Activated T-helper 1 cell treated with anti-CD3 and anti-CD28 coated beads, Interleukin-12 subunit alpha, Interleukin-12 subunit beta, Interleukin-2, Interleukin-4 antibody, amounts not matched to agents 30 ng/mL and 10 ng/mL and 1 ng/mL, durations not matched to agents 14 hours and 24 hours and 36 hours (primary cell): ENCODE measurements around the gene CCT4. TPM values are rescaled to one million over a fixed set of nuclear protein-coding genes. Genes with fewer than 3 reads are reported as not detected.
"Not testable (repeated sequence)": the region's sequence is repeated elsewhere in the genome, so short reads cannot be mapped to it uniquely, and the experiment has no call there.

Source experiments
- DNase-seq: peaks from one replicate; pipeline ENCODE4 v3.0.0; 2021; ENCODE audit warnings: low spot score
- H3K27ac Mint-ChIP-seq: one replicate; pipeline ENCODE4 v1.8.0; 2021; ENCODE audit warnings: mild to moderate bottlenecking, mixed read lengths
- H3K27me3 Mint-ChIP-seq: one replicate; pipeline ENCODE4 v1.8.0; 2022; ENCODE audit warnings: mild to moderate bottlenecking, moderate library complexity, mixed read lengths; ENCODE audit not compliant: insufficient read depth
- H3K36me3 Mint-ChIP-seq: one replicate; pipeline ENCODE4 v1.8.0; 2021; ENCODE audit warnings: low read depth, mixed read lengths
- H3K4me1 Mint-ChIP-seq: one replicate; pipeline ENCODE4 v1.8.0; 2021; ENCODE audit warnings: low read depth, mixed read lengths
- H3K4me3 Mint-ChIP-seq: one replicate; pipeline ENCODE4 v1.8.0; 2021; ENCODE audit warnings: mild to moderate bottlenecking, moderate library complexity, mixed read lengths
- H3K9me3 Mint-ChIP-seq: one replicate; pipeline ENCODE4 v1.8.0; 2021; ENCODE audit warnings: mixed read lengths
- intact Hi-C: fragments of 100-400 bp; cut with micrococcal nuclease; formaldehyde crosslinking; loops from one replicate; pipeline ENCODE4 v1.15.1; 2024
- total RNA-seq: library from RNA; stranded (reverse); gene quantifications from 2 replicates; pipeline ENCODE4 v1.2.3, GENCODE V29; 2022

CCT4 gene
- total RNA-seq, 1 donor from 2014 or later = 354 TPM

DNA sequence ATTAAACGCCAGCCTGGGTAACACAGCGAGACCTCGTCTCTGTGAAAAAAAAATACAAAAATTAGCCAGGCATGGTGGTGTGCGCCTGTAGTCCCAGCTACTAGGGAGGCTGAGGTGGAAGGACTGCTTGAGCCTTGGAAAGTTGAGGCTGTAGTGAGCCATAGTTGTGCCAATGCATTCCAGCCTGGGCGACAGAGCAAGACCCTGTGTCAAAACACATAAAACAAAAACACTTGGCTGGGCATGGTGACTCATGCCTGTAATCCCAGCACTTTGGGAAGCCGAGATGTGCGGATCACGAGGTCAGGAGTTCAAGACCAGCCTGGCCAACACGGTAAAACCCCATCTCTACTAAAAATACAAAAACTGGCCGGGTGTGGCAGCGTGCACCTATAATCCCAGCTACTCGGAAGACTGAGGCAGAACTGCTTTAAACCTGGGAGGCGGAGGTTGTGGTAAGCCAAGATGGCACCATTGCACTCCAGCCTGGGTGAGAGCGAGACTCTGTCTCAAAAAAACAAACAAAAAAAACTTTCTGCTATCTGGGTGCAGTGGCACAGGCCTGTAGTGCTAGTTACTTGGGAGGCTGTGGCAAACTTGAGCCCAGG lies 21.9 kb downstream of the CCT4 start:
- H3K27me3 Mint-ChIP-seq, H3K4me1 Mint-ChIP-seq, H3K4me3 Mint-ChIP-seq, intact Hi-C loops, DNase-seq, H3K27ac Mint-ChIP-seq, H3K9me3 Mint-ChIP-seq: not testable (repeated sequence)
- H3K36me3 Mint-ChIP-seq = peaks cover 48% of the 10 kb centered on the region

DNA sequence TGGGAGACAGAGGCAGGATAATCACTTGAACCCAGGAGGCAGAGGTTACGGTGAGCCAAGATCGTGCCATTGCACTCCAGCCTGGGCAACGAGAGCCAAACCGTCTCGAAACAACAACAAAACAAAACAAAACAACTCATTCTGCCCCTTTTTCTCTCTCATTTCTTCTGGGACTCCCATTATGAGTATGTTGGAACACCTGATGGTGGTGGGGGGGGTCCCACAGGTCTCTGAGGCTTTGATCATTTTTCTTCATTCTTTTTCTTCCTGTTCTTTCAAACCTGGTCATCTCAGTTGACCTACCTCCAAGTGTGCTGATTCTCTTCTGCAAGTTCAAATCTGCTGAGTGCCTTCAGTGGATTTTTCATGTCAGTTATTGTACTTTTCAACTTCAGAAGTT lies 26.4 kb downstream of the CCT4 start:
- Mint-ChIP-seq H3K27ac (no peak overlapping the region), H3K4me3 (no peak overlapping the region), H3K27me3 (no peaks in the 10 kb centered on the region)

DNA sequence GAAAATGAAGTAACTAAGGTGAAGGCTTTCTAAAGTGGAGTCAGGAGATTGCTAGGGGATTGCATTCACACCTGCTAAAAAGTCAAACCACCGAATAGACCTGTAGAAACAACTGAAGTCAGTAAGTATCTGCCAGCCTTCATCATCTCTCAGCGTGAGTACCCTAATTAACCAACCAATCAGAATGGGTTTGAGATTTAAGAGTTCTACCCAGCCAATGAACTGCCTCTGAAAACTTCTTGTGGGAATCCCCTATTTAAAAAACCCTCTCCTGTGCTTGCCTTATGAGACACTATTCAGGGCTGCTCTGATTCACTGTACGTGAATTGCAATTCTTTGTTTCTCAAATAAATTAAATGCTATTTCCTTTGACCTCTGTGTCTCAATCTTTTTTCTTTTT lies 31.2 kb downstream of the CCT4 start:
- peak overlapping the region; percentile 12 for H3K4me3 Mint-ChIP-seq
- H3K36me3 Mint-ChIP-seq = peaks cover 12% of the 10 kb centered on the region
- intact Hi-C loops = loop anchor here (10.0 kb wide), 2 partner anchors 1052 to 1102 kb away; partner anchors contain the start of gene PAPOLG
- no peaks in the 10 kb centered on the region for H3K9me3 Mint-ChIP-seq
- H3K27ac Mint-ChIP-seq = no peak overlapping the region
- no peaks in the 10 kb centered on the region for H3K27me3 Mint-ChIP-seq
- DNase-seq = no peak
- peaks cover 23% of the 10 kb centered on the region for H3K4me1 Mint-ChIP-seq

More for the DNA sequence above, 26.4 kb downstream of the CCT4 start:
- DNase-seq = no peak
- intact Hi-C loops = no loop called here
- peaks cover 2% of the 10 kb centered on the region for H3K4me1 Mint-ChIP-seq
- peaks cover 30% of the 10 kb centered on the region for H3K36me3 Mint-ChIP-seq
- H3K9me3 Mint-ChIP-seq = no peaks in the 10 kb centered on the region

DNA sequence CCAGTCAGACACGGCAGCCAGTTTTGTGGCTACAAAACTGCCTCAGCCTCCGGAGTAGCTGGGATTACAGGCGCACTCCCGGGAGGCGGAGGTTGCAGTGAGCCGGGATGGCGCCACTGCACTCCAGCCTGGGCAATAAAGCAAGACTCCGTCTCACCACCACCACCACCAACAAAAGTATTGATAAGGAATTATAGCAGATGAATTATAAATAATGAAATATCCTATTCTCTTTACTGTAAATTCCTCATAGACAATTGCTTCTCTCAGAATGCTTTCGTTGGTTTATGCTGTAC lies 33.2 kb downstream of the CCT4 start:
- H3K27me3 Mint-ChIP-seq = no peaks in the 10 kb centered on the region
- H3K9me3 Mint-ChIP-seq = no peaks in the 10 kb centered on the region
- no peak for DNase-seq
- H3K36me3 Mint-ChIP-seq = peaks cover 8% of the 10 kb centered on the region
- H3K27ac Mint-ChIP-seq = peak overlapping the region; percentile 88
- H3K4me3 Mint-ChIP-seq = peak overlapping the region; percentile 98
- intact Hi-C loops = loop anchor here (2.0 to 10.0 kb wide), 3 partner anchors 14 to 1100 kb away; partner anchors contain the start of gene PAPOLG
- peaks cover 23% of the 10 kb centered on the region for H3K4me1 Mint-ChIP-seq

DNA sequence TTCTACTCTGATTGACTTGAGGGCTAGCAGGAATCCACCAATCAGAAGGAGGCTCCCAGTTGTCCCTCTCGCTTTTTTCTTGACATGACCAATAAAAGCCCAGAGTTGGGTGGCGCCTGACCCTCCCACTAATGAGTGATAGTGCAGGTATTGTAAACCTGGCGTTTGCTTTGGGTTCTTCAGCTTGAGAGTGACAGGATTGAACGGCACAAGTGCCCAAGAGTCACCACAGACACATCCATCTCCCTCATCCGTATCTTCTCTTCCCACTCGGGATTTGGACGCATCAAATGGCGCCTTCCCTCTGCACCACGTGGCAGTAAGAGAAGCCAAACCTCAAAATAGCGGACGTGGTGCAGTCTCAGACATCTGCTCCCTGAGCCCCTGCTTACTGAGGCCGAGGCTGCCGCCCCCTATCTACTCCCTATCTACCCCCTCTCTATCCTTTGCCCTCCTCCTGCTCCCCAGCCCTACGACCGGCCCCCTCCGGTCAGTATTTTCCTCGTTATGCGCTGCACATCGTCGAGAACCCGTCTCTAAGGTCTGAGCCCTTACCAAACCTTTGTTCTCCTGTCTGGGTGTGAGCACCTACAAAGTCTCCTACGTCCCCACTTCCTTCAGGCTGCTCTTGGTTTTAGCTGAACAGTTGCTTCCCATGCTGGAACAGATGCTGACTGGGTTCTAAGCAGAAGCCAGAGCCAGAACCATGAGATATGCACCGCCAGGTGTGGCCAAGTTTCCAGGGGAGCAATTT lies 33.7 kb downstream of the CCT4 start:
- peak overlapping the region; percentile 88 for H3K27ac Mint-ChIP-seq
- DNase-seq = peak; percentile 87
- intact Hi-C loops = loop anchor here (1.0 to 10.0 kb wide), 14 partner anchors 14 to 1734 kb away; partner anchors contain the start of genes B3GNT2, CCT4, COMMD1 and EHBP1
- H3K9me3 Mint-ChIP-seq = no peaks in the 10 kb centered on the region
- peaks cover 6% of the 10 kb centered on the region for H3K36me3 Mint-ChIP-seq
- H3K4me3 Mint-ChIP-seq = peak overlapping the region; percentile 98
- H3K27me3 Mint-ChIP-seq = no peaks in the 10 kb centered on the region
- peaks cover 23% of the 10 kb centered on the region for H3K4me1 Mint-ChIP-seq

DNA sequence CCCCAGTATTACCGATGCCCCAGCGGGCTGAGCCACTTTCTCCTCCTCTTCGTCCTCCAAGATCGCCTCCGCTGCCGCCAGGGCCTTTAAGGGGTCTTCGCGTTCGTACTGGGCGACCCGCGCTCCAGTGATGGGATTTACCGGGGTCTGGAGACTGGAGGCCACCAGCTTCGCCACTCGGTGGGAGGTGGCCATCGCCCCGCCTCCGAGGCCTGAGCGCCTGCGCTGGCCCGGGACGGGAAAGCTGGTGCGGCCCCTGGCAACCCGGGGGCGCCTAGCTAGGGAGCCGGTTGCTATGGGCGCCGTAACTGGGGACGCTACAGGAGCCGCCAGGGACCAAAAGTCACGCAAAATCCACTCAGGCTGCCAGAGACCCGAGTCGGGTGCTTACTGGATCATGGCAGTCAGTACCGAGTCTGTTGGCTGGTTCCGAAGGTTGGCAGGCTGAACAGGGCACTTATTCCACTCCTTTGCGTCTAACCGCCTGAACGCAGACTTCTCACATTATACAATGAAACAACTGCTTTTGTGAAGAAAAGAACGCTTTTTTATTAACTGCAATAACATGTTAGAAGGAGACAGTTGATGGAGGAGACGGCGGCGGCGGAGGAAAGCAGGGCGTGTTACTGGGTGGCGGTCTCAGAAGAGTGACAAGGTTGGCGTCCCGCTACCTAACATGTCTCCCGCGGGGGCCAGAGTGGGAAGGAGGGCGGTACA lies 34.5 kb downstream of the CCT4 start, which contains the start of gene FAM161A:
Gene FAM161A, minus strand, starts transcription at position 214 of the 717 bp plus-strand sequence. Its CDS starts 19 bp downstream, at position 195.
- Mint-ChIP-seq H3K4me1 (peaks cover 23% of the 10 kb centered on the region), H3K36me3 (peaks cover 6% of the 10 kb centered on the region), H3K27me3 (no peaks in the 10 kb centered on the region), H3K9me3 (no peaks in the 10 kb centered on the region), H3K4me3 (peak within 1 kb of the TSS; percentile 98), H3K27ac (peak within 1 kb of the TSS; percentile 88)
- peak; percentile 67 for DNase-seq
- intact Hi-C loops = loop anchor here (1.0 to 10.0 kb wide), 14 partner anchors 15 to 1734 kb away; partner anchors contain the start of genes B3GNT2, CCT4, COMMD1 and EHBP1

DNA sequence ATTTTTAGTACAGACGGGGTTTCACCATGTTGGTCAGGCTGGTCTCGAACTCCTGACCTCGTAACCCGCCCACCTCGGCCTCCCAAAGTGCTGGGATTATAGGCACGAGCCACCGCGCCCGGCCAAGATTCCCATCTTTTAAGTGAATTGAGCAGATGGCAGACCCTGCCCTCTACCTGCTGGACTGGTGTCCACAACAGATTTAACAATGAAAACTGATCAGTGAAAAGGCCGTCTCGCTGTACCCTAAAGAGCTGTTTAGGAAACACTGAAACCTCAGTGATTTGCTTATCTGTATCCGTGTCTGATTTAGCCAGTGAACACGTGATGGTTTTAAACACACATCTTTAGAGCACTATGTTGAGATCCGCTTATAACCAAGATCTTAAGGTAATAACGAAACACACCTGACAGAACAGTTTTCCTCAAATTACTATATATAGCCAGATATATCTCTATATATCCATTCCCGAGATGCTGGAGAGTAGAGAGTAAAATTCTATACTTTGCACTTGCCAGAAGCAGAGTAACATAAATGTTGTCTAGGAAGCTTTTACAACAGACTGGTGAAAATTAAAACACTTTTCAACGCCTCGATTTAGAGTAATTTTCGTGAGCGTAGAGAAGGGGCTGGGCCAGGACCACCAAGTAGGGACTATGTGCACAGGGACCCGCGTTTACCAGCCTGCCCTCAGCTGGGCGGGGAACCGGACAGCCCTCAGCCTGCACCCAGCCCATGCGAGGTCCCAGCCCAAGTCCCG lies 35.2 kb downstream of the CCT4 start:
- Mint-ChIP-seq H3K9me3 (no peaks in the 10 kb centered on the region), H3K4me3 (peak overlapping the region; percentile 98), H3K36me3 (peaks cover 6% of the 10 kb centered on the region), H3K27me3 (no peaks in the 10 kb centered on the region), H3K27ac (peak overlapping the region; percentile 88), H3K4me1 (peaks cover 23% of the 10 kb centered on the region)
- intact Hi-C loops = loop anchor here (5.0 to 10.0 kb wide), 4 partner anchors 344 to 1098 kb away; partner anchors contain the start of genes B3GNT2, PAPOLG, PEX13 and PUS10
- DNase-seq = no peak

DNA sequence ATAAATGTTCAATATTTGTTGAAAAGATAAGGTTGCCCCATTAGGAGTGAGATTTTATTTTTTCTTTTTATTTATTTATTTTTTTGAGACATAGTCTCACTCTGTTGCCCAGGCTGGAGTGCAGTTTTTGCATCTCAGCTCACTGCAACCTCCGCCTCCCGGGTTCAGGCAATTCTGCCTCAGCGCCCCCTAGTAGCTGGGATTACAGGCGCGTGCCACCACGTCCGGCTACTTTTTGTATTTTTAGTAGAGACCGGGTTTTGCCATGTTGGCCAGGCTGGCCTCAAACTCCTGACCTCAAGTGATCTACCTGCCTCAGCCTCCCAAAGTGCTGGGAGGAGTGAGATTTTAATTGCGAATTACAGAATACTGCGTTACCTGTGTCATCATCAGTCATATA lies 37.2 kb downstream of the CCT4 start:
- H3K4me3 Mint-ChIP-seq, H3K27ac Mint-ChIP-seq, H3K36me3 Mint-ChIP-seq, H3K27me3 Mint-ChIP-seq, H3K9me3 Mint-ChIP-seq, DNase-seq: not testable (repeated sequence)
- H3K4me1 Mint-ChIP-seq = peaks cover 15% of the 10 kb centered on the region
- intact Hi-C loops = loop anchor here (5.0 to 10.0 kb wide), 4 partner anchors 346 to 1096 kb away; partner anchors contain the start of genes B3GNT2, PAPOLG, PEX13 and PUS10

DNA sequence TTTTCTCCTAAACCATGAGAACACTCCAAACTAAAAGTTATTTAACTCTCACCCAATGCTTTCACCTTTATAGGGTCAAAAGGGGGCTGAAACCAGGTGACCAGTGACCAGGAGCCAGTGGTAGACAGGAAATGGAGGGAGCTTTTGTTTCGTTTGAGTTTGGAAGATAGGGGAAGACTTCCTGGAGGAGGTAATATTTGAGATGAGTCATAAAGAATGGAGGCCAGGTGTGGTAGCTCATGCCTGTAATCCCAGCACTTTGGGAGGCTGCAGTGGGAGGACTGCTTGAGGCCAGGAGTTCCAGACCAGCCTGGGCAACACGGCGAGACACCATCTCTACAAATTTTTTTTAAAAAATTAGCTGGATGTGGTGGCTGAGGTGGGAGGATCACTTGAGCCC lies 43.1 kb downstream of the CCT4 start:
- H3K27ac Mint-ChIP-seq = no peak overlapping the region
- intact Hi-C loops = no loop called here
- no peak overlapping the region for H3K4me3 Mint-ChIP-seq
- no peak for DNase-seq
- no peaks in the 10 kb centered on the region for H3K36me3 Mint-ChIP-seq
- no peaks in the 10 kb centered on the region for H3K9me3 Mint-ChIP-seq
- H3K4me1 Mint-ChIP-seq = no peaks in the 10 kb centered on the region
- H3K27me3 Mint-ChIP-seq = no peaks in the 10 kb centered on the region

DNA sequence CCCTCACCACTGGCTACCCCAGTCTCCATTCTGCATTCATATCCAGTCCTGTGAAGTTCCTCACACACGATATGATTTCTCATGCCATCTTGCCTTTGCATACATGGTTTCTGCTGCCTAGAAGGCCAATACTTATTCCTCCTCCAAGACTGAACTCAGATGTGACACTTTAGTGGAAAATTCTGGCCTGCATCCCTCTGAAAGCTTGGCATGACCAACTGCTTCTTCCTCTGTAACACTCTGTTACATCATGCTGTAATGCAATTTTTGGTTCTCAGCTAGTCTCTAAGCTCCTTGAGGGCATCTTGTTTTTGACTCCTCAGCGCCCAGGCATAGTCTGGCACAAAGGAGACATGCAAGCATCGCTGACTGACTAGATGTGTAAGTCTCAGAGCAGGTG lies 47.2 kb downstream of the CCT4 start:
- Mint-ChIP-seq H3K27me3 (no peaks in the 10 kb centered on the region), H3K9me3 (no peaks in the 10 kb centered on the region), H3K27ac (no peak overlapping the region), H3K4me1 (no peaks in the 10 kb centered on the region), H3K4me3 (no peak overlapping the region), H3K36me3 (no peaks in the 10 kb centered on the region)
- intact Hi-C loops = no loop called here
- no peak for DNase-seq

DNA sequence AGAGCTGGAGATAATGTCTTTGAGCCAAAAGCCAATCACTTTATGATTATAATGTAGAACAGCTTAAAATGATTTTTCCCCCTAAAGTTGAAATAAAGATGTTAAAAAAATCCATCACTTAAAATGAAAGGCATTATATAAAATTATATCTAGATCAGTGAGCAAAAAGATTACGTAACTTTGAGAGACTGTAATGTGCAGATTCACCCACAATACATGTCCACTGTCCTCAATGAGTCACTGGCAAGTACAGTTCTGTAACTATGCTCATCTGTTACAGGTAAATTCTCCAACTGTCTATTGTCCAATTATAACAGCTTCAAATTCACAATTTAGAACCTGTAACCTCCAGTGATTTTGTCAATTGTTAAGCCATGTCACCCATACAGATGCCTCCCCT lies 53.6 kb downstream of the CCT4 start:
- no peak for DNase-seq
- Mint-ChIP-seq H3K27me3 (no peaks in the 10 kb centered on the region), H3K27ac (no peak overlapping the region), H3K4me1 (no peaks in the 10 kb centered on the region), H3K9me3 (no peaks in the 10 kb centered on the region), H3K4me3 (no peak overlapping the region), H3K36me3 (no peaks in the 10 kb centered on the region)
- intact Hi-C loops = no loop called here

DNA sequence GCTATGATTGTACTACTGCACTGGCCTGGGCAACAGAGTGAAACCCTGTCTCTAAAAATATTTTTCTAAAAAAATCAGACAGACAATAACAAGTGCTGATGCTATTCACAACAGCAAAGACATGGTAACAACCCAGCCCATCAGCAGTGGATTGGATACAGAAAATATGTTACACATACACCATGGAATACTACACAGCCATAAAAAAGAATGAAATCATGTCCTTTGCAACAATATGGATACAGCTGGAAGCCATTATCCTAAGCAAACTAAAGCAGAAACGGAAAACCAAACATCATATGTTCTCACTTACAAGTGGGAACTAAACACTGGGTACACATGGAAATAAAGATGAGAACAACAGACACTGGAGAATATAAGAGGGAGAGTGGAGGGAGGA lies 54.5 kb downstream of the CCT4 start:
- no peak overlapping the region for H3K4me3 Mint-ChIP-seq
- no peaks in the 10 kb centered on the region for H3K36me3 Mint-ChIP-seq
- DNase-seq = no peak
- H3K9me3 Mint-ChIP-seq = no peaks in the 10 kb centered on the region
- intact Hi-C loops = no loop called here
- H3K4me1 Mint-ChIP-seq = no peaks in the 10 kb centered on the region
- no peaks in the 10 kb centered on the region for H3K27me3 Mint-ChIP-seq
- no peak overlapping the region for H3K27ac Mint-ChIP-seq
